HEK293T (cell line): ENCODE results near the gene ARHGEF39.
"Not testable (repeated sequence)": the region's sequence is repeated elsewhere in the genome, so short reads cannot be mapped to it uniquely, and the experiment has no call there.

Source experiments
- BHLHE40 ChIP-seq: fragments of 450-650 bp; IDR thresholded peaks from 2 replicates; pipeline ENCODE4 v1.6.1; 2016; ENCODE audit warnings: mild to moderate bottlenecking, moderate library complexity, borderline replicate concordance
- FOXA1 ChIP-seq: fragments of 450-650 bp; IDR thresholded peaks from 2 replicates; pipeline ENCODE4 v1.6.1; 2016; ENCODE audit warnings: mild to moderate bottlenecking
- FOXK2 ChIP-seq: fragments of 450-650 bp; IDR thresholded peaks from 2 replicates; pipeline ENCODE4 v1.6.1; 2016; ENCODE audit warnings: mild to moderate bottlenecking
- FOXM1 ChIP-seq: fragments of 450-650 bp; IDR thresholded peaks from 2 replicates; pipeline ENCODE4 v1.6.1; 2017; ENCODE audit warnings: mild to moderate bottlenecking, borderline replicate concordance
- LEF1 ChIP-seq: fragments of 450-650 bp; IDR thresholded peaks from 2 replicates; pipeline ENCODE4 v1.6.1; 2017; ENCODE audit warnings: mild to moderate bottlenecking, borderline replicate concordance
- PKNOX1 ChIP-seq: fragments of 450-650 bp; IDR thresholded peaks from 2 replicates; pipeline ENCODE4 v1.6.1; 2016

GRCh38 chr9:35636877-35637246, 28.1 kb downstream of the ARHGEF39 start:
- TF ChIP-seq PKNOX1, BHLHE40, FOXA1, FOXM1, LEF1, FOXK2: not testable (repeated sequence)
